ENCODE results near the gene ST6GALNAC5.

Gene ST6GALNAC5

GRCh38 chr1:77060000-77060399 is 192.7 kb downstream of the ST6GALNAC5 start:
- DNase-seq, result no peak
- no peak for TF ChIP-seq CTCF (IDR thresholded peaks at IDR 0.05)
- Histone ChIP-seq H3K27me3 (no peaks in the 10 kb centered on the region), H3K4me3 (no peak overlapping the region), H3K27ac (no peak overlapping the region), H3K9me3 (no peaks in the 10 kb centered on the region), H3K4me1 (no peaks in the 10 kb centered on the region), H3K36me3 (no peaks in the 10 kb centered on the region)
- intact Hi-C loops (cut with DNase I; ENCODE audit: low total_unique reads), result no loop called here

- TF ChIP-seq CTCF (IDR thresholded peaks at IDR 0.05), result no peak
Observed at GRCh38 chr1:77061162-77061561, 193.9 kb downstream of the ST6GALNAC5 start.

GRCh38 chr1:77063118-77063517 is 195.8 kb downstream of the ST6GALNAC5 start:
- Histone ChIP-seq H3K9me3 (no peaks in the 10 kb centered on the region), H3K4me3 (no peak overlapping the region), H3K36me3 (no peaks in the 10 kb centered on the region), H3K4me1 (no peaks in the 10 kb centered on the region), H3K27me3 (no peaks in the 10 kb centered on the region), H3K27ac (no peak overlapping the region)
- TF ChIP-seq CTCF (IDR thresholded peaks at IDR 0.05), result no peak
- no peak for DNase-seq
- intact Hi-C loops (cut with DNase I; ENCODE audit: low total_unique reads), result no loop called here

More at GRCh38 chr1:77061162-77061561, 193.9 kb downstream of the ST6GALNAC5 start:
- DNase-seq, result no peak
- H3K36me3 ChIP-seq, result no peaks in the 10 kb centered on the region
- no peak overlapping the region for H3K27ac ChIP-seq
- no peaks in the 10 kb centered on the region for H3K4me1 ChIP-seq
- H3K9me3 ChIP-seq, result no peaks in the 10 kb centered on the region
- H3K27me3 ChIP-seq, result no peaks in the 10 kb centered on the region
- intact Hi-C loops (cut with DNase I; ENCODE audit: low total_unique reads), result no loop called here
- H3K4me3 ChIP-seq, result no peak overlapping the region

- Histone ChIP-seq H3K4me3 (no peak overlapping the region), H3K27ac (no peak overlapping the region), H3K27me3 (no peaks in the 10 kb centered on the region), H3K4me1 (no peaks in the 10 kb centered on the region), H3K9me3 (no peaks in the 10 kb centered on the region), H3K36me3 (no peaks in the 10 kb centered on the region)
- no peak for TF ChIP-seq CTCF (IDR thresholded peaks at IDR 0.05)
- DNase-seq, result no peak
- intact Hi-C loops (cut with DNase I; ENCODE audit: low total_unique reads), result no loop called here
Observed at GRCh38 chr1:77064246-77064645, 197.0 kb downstream of the ST6GALNAC5 start.

- Histone ChIP-seq H3K4me3 (no peak overlapping the region), H3K9me3 (no peaks in the 10 kb centered on the region), H3K36me3 (no peaks in the 10 kb centered on the region), H3K4me1 (no peaks in the 10 kb centered on the region), H3K27ac (no peak overlapping the region), H3K27me3 (no peaks in the 10 kb centered on the region)
- intact Hi-C loops (cut with DNase I; ENCODE audit: low total_unique reads), result no loop called here
- DNase-seq, result no peak
- no peak for TF ChIP-seq CTCF (IDR thresholded peaks at IDR 0.05)
Observed at GRCh38 chr1:77065693-77066342, 198.5 kb downstream of the ST6GALNAC5 start.

- intact Hi-C loops (cut with DNase I; ENCODE audit: low total_unique reads), result no loop called here
- Histone ChIP-seq H3K4me1 (no peaks in the 10 kb centered on the region), H3K36me3 (no peaks in the 10 kb centered on the region), H3K27me3 (no peaks in the 10 kb centered on the region), H3K4me3 (no peak overlapping the region), H3K27ac (no peak overlapping the region), H3K9me3 (no peaks in the 10 kb centered on the region)
- no peak for TF ChIP-seq CTCF (IDR thresholded peaks at IDR 0.05)
- no peak for DNase-seq
Observed at GRCh38 chr1:77068013-77068412, 200.7 kb downstream of the ST6GALNAC5 start.

Data from tibial artery (tissue), 4 donors.